ENCODE measurements around the gene DPEP2. TPM values are rescaled to one million over a fixed set of nuclear protein-coding genes. Genes with fewer than 3 reads are reported as not detected.

Gene DPEP2
- total RNA-seq, 1 donor from 2014 or later: not detected

DNA sequence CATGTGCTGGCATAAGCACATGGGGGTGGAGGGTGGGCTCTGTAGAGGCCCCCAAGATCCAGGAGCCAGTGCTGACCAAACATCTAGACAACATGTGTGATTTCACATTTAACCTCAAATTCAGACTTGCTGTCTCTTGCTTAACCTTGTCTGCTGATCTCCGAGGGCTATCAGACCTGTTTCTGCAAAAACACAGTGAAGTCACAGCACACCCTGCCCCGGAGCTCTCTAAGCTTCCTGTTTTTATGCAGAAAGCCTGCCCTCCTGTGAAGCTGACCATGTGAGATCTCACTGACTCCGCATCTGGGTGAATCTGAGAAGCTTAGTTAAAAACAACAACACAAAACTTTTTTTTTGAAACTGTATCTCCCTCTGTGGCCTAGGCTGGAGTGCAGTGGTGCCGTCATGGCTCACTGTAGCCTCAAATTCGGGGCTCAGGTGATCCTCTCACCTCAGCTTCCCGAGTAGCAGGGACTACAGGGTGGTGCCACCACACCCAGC lies 6.6 kb upstream of the DPEP2 start:
- Histone ChIP-seq H3K27me3 (ENCODE audit: insufficient read depth, low read length) (no peaks in the 10 kb centered on the region), H3K27ac (ENCODE audit: low read depth, low read length) (no peak overlapping the region), H3K4me2 (ENCODE audit: low read length) (no peak overlapping the region), H3K9ac (ENCODE audit: low read length) (no peak overlapping the region), H3K4me1 (ENCODE audit: insufficient read depth, low read length) (no peaks in the 10 kb centered on the region), H3K9me3 (ENCODE audit: insufficient read depth, low read depth, low read length) (no peaks in the 10 kb centered on the region), H3K36me3 (ENCODE audit: insufficient read depth, low read length) (no peaks in the 10 kb centered on the region), H2AFZ (ENCODE audit: low read depth, low read length) (no peak overlapping the region), H3K79me2 (ENCODE audit: insufficient read depth, low read length) (no peaks in the 10 kb centered on the region), H4K20me1 (ENCODE audit: insufficient read depth, low read length) (no peaks in the 10 kb centered on the region), H3K4me3 (ENCODE audit: insufficient read depth, low read depth, low read length) (no peak overlapping the region)
- FAIRE-seq (no peak), DNase-seq (ENCODE audit: low read depth) (no peak)
- no peaks in the 10 kb centered on the region for H3K9me3 Mint-ChIP-seq (ENCODE audit: unreplicated experiment)
- no peaks in the 10 kb centered on the region for H3K4me1 Mint-ChIP-seq (ENCODE audit: low read depth, unreplicated experiment)
- no peaks in the 10 kb centered on the region for H3K36me3 Mint-ChIP-seq (ENCODE audit: low read depth, unreplicated experiment)
- H3K27me3 Mint-ChIP-seq (ENCODE audit: low read depth, unreplicated experiment): peaks cover 7% of the 10 kb centered on the region
- H3K27ac Mint-ChIP-seq (ENCODE audit: unreplicated experiment): no peak overlapping the region
- H3K4me3 Mint-ChIP-seq (ENCODE audit: unreplicated experiment): no peak overlapping the region
- TF ChIP-seq EZH2 (IDR thresholded peaks at IDR 0.05; ENCODE audit: insufficient read depth, low read length): no peak
- TF ChIP-seq, protein P1, sequence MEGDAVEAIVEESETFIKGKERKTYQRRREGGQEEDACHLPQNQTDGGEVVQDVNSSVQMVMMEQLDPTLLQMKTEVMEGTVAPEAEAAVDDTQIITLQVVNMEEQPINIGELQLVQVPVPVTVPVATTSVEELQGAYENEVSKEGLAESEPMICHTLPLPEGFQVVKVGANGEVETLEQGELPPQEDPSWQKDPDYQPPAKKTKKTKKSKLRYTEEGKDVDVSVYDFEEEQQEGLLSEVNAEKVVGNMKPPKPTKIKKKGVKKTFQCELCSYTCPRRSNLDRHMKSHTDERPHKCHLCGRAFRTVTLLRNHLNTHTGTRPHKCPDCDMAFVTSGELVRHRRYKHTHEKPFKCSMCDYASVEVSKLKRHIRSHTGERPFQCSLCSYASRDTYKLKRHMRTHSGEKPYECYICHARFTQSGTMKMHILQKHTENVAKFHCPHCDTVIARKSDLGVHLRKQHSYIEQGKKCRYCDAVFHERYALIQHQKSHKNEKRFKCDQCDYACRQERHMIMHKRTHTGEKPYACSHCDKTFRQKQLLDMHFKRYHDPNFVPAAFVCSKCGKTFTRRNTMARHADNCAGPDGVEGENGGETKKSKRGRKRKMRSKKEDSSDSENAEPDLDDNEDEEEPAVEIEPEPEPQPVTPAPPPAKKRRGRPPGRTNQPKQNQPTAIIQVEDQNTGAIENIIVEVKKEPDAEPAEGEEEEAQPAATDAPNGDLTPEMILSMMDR (IDR thresholded peaks at IDR 0.05; ENCODE audit: insufficient read depth, low read depth, low read length): no peak

DNA sequence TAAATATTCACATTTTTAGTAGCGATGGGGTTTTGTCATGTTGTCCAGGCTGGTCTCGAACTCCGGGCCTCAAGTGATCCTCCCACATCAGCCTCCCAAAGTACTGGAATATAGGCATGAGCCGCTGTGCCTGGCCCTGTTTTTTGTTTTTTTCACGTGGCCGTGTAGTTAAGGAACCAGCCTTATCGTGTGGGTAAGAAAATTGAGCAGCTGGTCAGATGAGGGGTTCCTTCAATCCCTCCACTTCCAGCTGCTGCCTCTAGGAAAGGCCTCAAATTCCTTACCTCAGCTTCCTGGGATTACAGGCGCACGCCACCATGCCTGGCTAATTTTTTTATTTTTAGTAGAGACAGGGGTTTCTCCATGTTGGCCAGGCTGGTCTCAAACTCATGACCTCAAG lies 5.9 kb upstream of the DPEP2 start:
- Mint-ChIP-seq H3K4me3 (ENCODE audit: unreplicated experiment) (no peak overlapping the region), H3K9me3 (ENCODE audit: unreplicated experiment) (no peaks in the 10 kb centered on the region), H3K27me3 (ENCODE audit: low read depth, unreplicated experiment) (peaks cover 7% of the 10 kb centered on the region), H3K36me3 (ENCODE audit: low read depth, unreplicated experiment) (no peaks in the 10 kb centered on the region), H3K4me1 (ENCODE audit: low read depth, unreplicated experiment) (peaks cover 2% of the 10 kb centered on the region), H3K27ac (ENCODE audit: unreplicated experiment) (no peak overlapping the region)
- H3K27ac ChIP-seq (ENCODE audit: low read depth, low read length): no peak overlapping the region
- TF ChIP-seq, protein P1 (IDR thresholded peaks at IDR 0.05; ENCODE audit: insufficient read depth, low read depth, low read length): no peak
- no peak for TF ChIP-seq EZH2 (IDR thresholded peaks at IDR 0.05; ENCODE audit: insufficient read depth, low read length)
- H4K20me1 ChIP-seq (ENCODE audit: insufficient read depth, low read length): no peaks in the 10 kb centered on the region
- H3K9me3 ChIP-seq (ENCODE audit: insufficient read depth, low read depth, low read length): no peaks in the 10 kb centered on the region
- no peak overlapping the region for H3K4me3 ChIP-seq (ENCODE audit: insufficient read depth, low read depth, low read length)
- DNase-seq (ENCODE audit: low read depth) (no peak), FAIRE-seq (no peak)
- H2AFZ ChIP-seq (ENCODE audit: low read depth, low read length): no peak overlapping the region
- no peaks in the 10 kb centered on the region for H3K79me2 ChIP-seq (ENCODE audit: insufficient read depth, low read length)
- H3K9ac ChIP-seq (ENCODE audit: low read length): no peak overlapping the region
- no peaks in the 10 kb centered on the region for H3K27me3 ChIP-seq (ENCODE audit: insufficient read depth, low read length)
- no peaks in the 10 kb centered on the region for H3K36me3 ChIP-seq (ENCODE audit: insufficient read depth, low read length)
- no peak overlapping the region for H3K4me2 ChIP-seq (ENCODE audit: low read length)
- no peaks in the 10 kb centered on the region for H3K4me1 ChIP-seq (ENCODE audit: insufficient read depth, low read length)

DNA sequence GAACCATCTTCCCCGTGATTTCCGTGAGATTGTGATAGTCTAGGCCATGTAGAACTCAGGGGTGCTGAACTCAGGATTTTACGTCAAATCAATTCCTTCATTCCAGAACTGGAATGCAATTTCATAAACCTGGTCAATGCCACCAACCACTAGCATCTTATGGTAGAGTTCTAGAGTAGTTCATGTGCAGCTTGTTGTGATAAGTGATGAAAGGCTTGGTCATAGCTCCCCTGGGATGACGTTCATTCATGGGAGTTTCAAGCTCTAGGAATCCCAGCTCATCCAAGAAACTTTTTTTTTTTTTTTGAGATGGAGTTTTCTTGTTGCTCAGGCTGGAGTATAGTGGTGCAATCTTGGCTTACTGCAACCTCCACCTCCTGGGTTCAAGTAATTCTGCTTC lies 3.7 kb upstream of the DPEP2 start:
- TF ChIP-seq, protein P1 (IDR thresholded peaks at IDR 0.05; ENCODE audit: insufficient read depth, low read depth, low read length): no peak
- TF ChIP-seq EZH2 (IDR thresholded peaks at IDR 0.05; ENCODE audit: insufficient read depth, low read length): no peak
- no peak for FAIRE-seq

More for the DNA sequence above, 3.7 kb upstream of the DPEP2 start:
- no peak for DNase-seq (ENCODE audit: low read depth)
- Histone ChIP-seq H3K4me2 (ENCODE audit: low read length) (no peak overlapping the region), H3K27me3 (ENCODE audit: insufficient read depth, low read length) (peaks cover 3% of the 10 kb centered on the region), H3K79me2 (ENCODE audit: insufficient read depth, low read length) (no peaks in the 10 kb centered on the region), H4K20me1 (ENCODE audit: insufficient read depth, low read length) (no peaks in the 10 kb centered on the region), H3K4me3 (ENCODE audit: insufficient read depth, low read depth, low read length) (no peak overlapping the region), H3K9ac (ENCODE audit: low read length) (no peak overlapping the region), H3K9me3 (ENCODE audit: insufficient read depth, low read depth, low read length) (no peaks in the 10 kb centered on the region), H3K36me3 (ENCODE audit: insufficient read depth, low read length) (no peaks in the 10 kb centered on the region), H3K4me1 (ENCODE audit: insufficient read depth, low read length) (no peaks in the 10 kb centered on the region), H2AFZ (ENCODE audit: low read depth, low read length) (no peak overlapping the region), H3K27ac (ENCODE audit: low read depth, low read length) (no peak overlapping the region)
- Mint-ChIP-seq H3K27ac (ENCODE audit: unreplicated experiment) (no peak overlapping the region), H3K4me1 (ENCODE audit: low read depth, unreplicated experiment) (peaks cover 2% of the 10 kb centered on the region), H3K36me3 (ENCODE audit: low read depth, unreplicated experiment) (no peaks in the 10 kb centered on the region), H3K27me3 (ENCODE audit: low read depth, unreplicated experiment) (peaks cover 8% of the 10 kb centered on the region), H3K4me3 (ENCODE audit: unreplicated experiment) (no peak overlapping the region), H3K9me3 (ENCODE audit: unreplicated experiment) (no peaks in the 10 kb centered on the region)
